Endothelial cell of umbilical vein (primary cell): ENCODE measurements around the gene CD2BP2. TPM values are rescaled to one million over a fixed set of nuclear protein-coding genes. Genes with fewer than 3 reads are reported as not detected.

ENCODE experiments used
- BruUV-seq: library from RNA; stranded (reverse); fragments of 400-500 nt; replicated peaks from 2 replicates; lab custom pipeline; 2021; lab: Mats Ljungman, UMichigan
- CTCF ChIA-PET: fragments of 300-600, 350-600 bp; sonication (Branson Sonifier 250); formaldehyde crosslinking; loops from one replicate; lab custom pipeline; 2021; ENCODE audit warnings: antibody characterized with exemption, inconsistent platforms; lab: Charles Lee
- POLR2A ChIA-PET: fragments of 300-600, 350-600 bp; sonication (Branson Sonifier 250); formaldehyde crosslinking; loops from one replicate; lab custom pipeline; 2021; ENCODE audit warnings: antibody characterized with exemption, inconsistent platforms; lab: Charles Lee
- DNase-seq: peaks from one replicate; pipeline ENCODE4 v3.0.0-alpha.2; 2011; ENCODE audit warnings: low read depth, low spot score
- FAIRE-seq: peaks from 2 replicates; lab custom pipeline; 2011; peaks lifted over from hg19 to GRCh38; lab: Jason Lieb, UNC
- H2AFZ ChIP-seq: 2 replicates; pipeline ENCODE4 v1.6.0; 2012; ENCODE audit warnings: low read depth, low read length, control low read depth, inconsistent platforms
- H3K27ac ChIP-seq: 2 replicates; pipeline ENCODE4 v1.5.1; 2011; ENCODE audit warnings: low read depth, mild to moderate bottlenecking, control low read depth, low read length, moderate library complexity; ENCODE audit not compliant: insufficient read depth
- H3K27me3 ChIP-seq, 2 experiments: 2 replicates each; pipeline versions ENCODE4 v1.6.0 to v1.6.1; 2011; ENCODE audit warnings: low read length in 2 of 2, mixed read lengths in 1 of 2; ENCODE audit not compliant: control insufficient read depth in 2 of 2, insufficient read depth in 2 of 2
- H3K36me3 ChIP-seq, 2 experiments: 2 replicates in 1 of 2; 3 replicates in 1 of 2; pipeline ENCODE4 v1.5.1; 2011; ENCODE audit warnings: low read length in 2 of 2, mild to moderate bottlenecking in 1 of 2, moderate library complexity in 1 of 2; ENCODE audit not compliant: control insufficient read depth in 2 of 2, insufficient read depth in 2 of 2; ENCODE audit errors: extremely low read depth in 1 of 2
- H3K4me1 ChIP-seq: 3 replicates; pipeline ENCODE4 v1.5.1; 2011; ENCODE audit warnings: mild to moderate bottlenecking, low read length; ENCODE audit not compliant: control insufficient read depth, insufficient read depth; ENCODE audit errors: extremely low read depth
- H3K4me2 ChIP-seq: 2 replicates; pipeline ENCODE4 v1.6.1; 2011; ENCODE audit warnings: low read length, control low read depth, mixed read lengths; ENCODE audit not compliant: insufficient read depth
- H3K4me3 ChIP-seq, 3 experiments: fragments of 200-600 bp in 1 of 3; sonication (generic), shearing (Covaris generic) in 1 of 3; replicated peaks in 1 of 3; 2 replicates each; pipeline ENCODE4 v1.5.1; 2011 to 2016; ENCODE audit warnings: control low read depth in 3 of 3, low read length in 3 of 3, mild to moderate bottlenecking in 2 of 3, inconsistent platforms in 1 of 3, low read depth in 1 of 3, moderate library complexity in 1 of 3; ENCODE audit not compliant: insufficient read depth in 1 of 3
- H3K79me2 ChIP-seq: 2 replicates; pipeline ENCODE4 v1.6.0; 2012; ENCODE audit warnings: low read length, inconsistent platforms; ENCODE audit not compliant: control insufficient read depth, insufficient read depth
- H3K9ac ChIP-seq: replicated peaks from 2 replicates; pipeline ENCODE3; 2011; ENCODE audit warnings: low read length, control low read depth; ENCODE audit not compliant: insufficient read depth; ENCODE audit errors: extremely low read depth
- H3K9me1 ChIP-seq: replicated peaks from 3 replicates; pipeline ENCODE4 v1.6.0; 2011; ENCODE audit warnings: mild to moderate bottlenecking, low read length; ENCODE audit not compliant: control insufficient read depth, insufficient read depth; ENCODE audit errors: extremely low read depth
- H3K9me3 ChIP-seq: replicated peaks from 2 replicates; pipeline ENCODE4 v1.5.1; 2012; ENCODE audit warnings: low read length, inconsistent platforms; ENCODE audit not compliant: control insufficient read depth, insufficient read depth
- H4K20me1 ChIP-seq: replicated peaks from 2 replicates; pipeline ENCODE3; 2011; ENCODE audit warnings: mild to moderate bottlenecking, low read length; ENCODE audit not compliant: control insufficient read depth, insufficient read depth; ENCODE audit errors: extremely low read depth
- CTCF ChIP-seq, 2 donors: IDR thresholded peaks; 1 replicate in 1 of 2; 2 replicates in 1 of 2; pipeline ENCODE4 v1.5.1; 2011; ENCODE audit warnings: low read length in 2 of 2, mild to moderate bottlenecking in 2 of 2, moderate library complexity in 2 of 2, control low read depth in 1 of 2, inconsistent platforms in 1 of 2, low read depth in 1 of 2; ENCODE audit not compliant: insufficient read depth in 1 of 2; ENCODE audit errors: extremely low read depth in 1 of 2
- EZH2 ChIP-seq: IDR thresholded peaks from 2 replicates; pipeline ENCODE4 v1.6.1; 2012; ENCODE audit warnings: borderline replicate concordance, low read depth, mild to moderate bottlenecking, moderate library complexity, low read length, inconsistent platforms; ENCODE audit not compliant: severe bottlenecking
- FOS ChIP-seq: IDR thresholded peaks from 2 replicates; pipeline ENCODE4 v1.6.1; 2011; ENCODE audit warnings: mild to moderate bottlenecking, low read length, moderate library complexity, borderline replicate concordance; ENCODE audit not compliant: insufficient read depth
- GATA2 ChIP-seq: IDR thresholded peaks from 2 replicates; pipeline ENCODE4 v1.7.0; 2011; ENCODE audit warnings: low read depth, mild to moderate bottlenecking, moderate library complexity, mixed read lengths, low read length; ENCODE audit not compliant: insufficient read length, insufficient read depth
- JUN ChIP-seq: IDR thresholded peaks from 2 replicates; pipeline ENCODE4 v1.6.1; 2011; ENCODE audit warnings: borderline replicate concordance, low read depth; ENCODE audit not compliant: insufficient read length, insufficient read depth
- MAX ChIP-seq: IDR thresholded peaks from 2 replicates; pipeline ENCODE4 v1.6.1; 2011; ENCODE audit not compliant: insufficient read depth, insufficient read length
- MYC ChIP-seq: IDR thresholded peaks from one replicate; pipeline ENCODE4 v1.6.1; 2011; ENCODE audit warnings: mild to moderate bottlenecking, low read depth, low read length
- POLR2A ChIP-seq: IDR thresholded peaks from 2 replicates; pipeline ENCODE4 v1.6.1; 2012; ENCODE audit warnings: low read depth, mild to moderate bottlenecking, control low read depth, low read length
- POLR2AphosphoS5 ChIP-seq: IDR thresholded peaks from 2 replicates; pipeline ENCODE4 v1.6.1; 2012; ENCODE audit warnings: low read depth, mild to moderate bottlenecking, control low read depth, low read length, moderate library complexity; ENCODE audit not compliant: insufficient read depth
- dilution Hi-C: fragments of 300-500 bp; cut with MboI; formaldehyde crosslinking; loops from one replicate; pipeline ENCODE4 v1.15.0; 2019; ENCODE audit warnings: low sequenced_read_pairs; ENCODE audit not compliant: extremely low pct_ligation_motif_present
- intact Hi-C: fragments of 100-400 bp; cut with micrococcal nuclease; formaldehyde crosslinking; loops from one replicate; pipeline ENCODE4 v1.10.0; 2022
- polyA plus RNA-seq, 4 experiments: library from polyadenylated mRNA; depleted of rRNA in 3 of 4; stranded (reverse) in 3 of 4; unstranded in 1 of 4; fragments of >200 nt; gene quantifications; 2 replicates each; pipeline versions ENCODE4 v1.2.1 to v1.2.3, GENCODE V29; 2011 to 2012; ENCODE audit warnings: missing spikeins in 1 of 4
- total RNA-seq: library from RNA; stranded (reverse); gene quantifications from 2 replicates; pipeline ENCODE4 v1.2.3, GENCODE V29; 2021

The CD2BP2 gene
- total and polyA plus RNA-seq, 2 donors (not counting 3 experiments of a cell fraction or from before 2014, with no cell fraction given) = 47.2 to 75.7 TPM

- H3K9me1 ChIP-seq = no peaks in the 10 kb centered on the region
- no peaks in the 10 kb centered on the region for H4K20me1 ChIP-seq
- H3K27me3 ChIP-seq = no peaks in the 10 kb centered on the region
- POLR2A ChIA-PET = interaction anchor here (0.6 kb wide), 1 partner anchor 17 kb away, joined by 3 read pairs; the partner anchor contains the start of gene TBC1D10B
- CTCF ChIA-PET = interaction anchor here (0.7 to 2.5 kb wide), 6 partner anchors 9 to 261 kb away, joined by 3 to 12 read pairs (median 4); no protein-coding TSS in a partner anchor
- H3K4me2 ChIP-seq = peak overlapping the region; percentile 83
- H3K9me3 ChIP-seq = no peaks in the 10 kb centered on the region
- peaks cover 32% of the 10 kb centered on the region for H3K4me1 ChIP-seq
- no peak for DNase-seq
- peaks cover 6 to 25% of the 10 kb centered on the region in 2 experiments for H3K36me3 ChIP-seq
- BruUV-seq = no TSS peak
- H3K79me2 ChIP-seq = peaks cover 19% of the 10 kb centered on the region
- H2AFZ ChIP-seq = no peak overlapping the region
- TF ChIP-seq POLR2A (no peak), POLR2AphosphoS5 (no peak), MAX (no peak), JUN (no peak), MYC (no peak), GATA2 (no peak), EZH2 (no peak), FOS (no peak), CTCF (IDR thresholded peaks at IDR 0.05; ENCODE audit: extremely low read depth in 1 of 2, insufficient read depth in 1 of 2, low read depth in 1 of 2, low read length in 2 of 2) (no peak)
- dilution Hi-C loops (no loop called here), intact Hi-C loops (loop anchor here (1.0 kb wide), 2 partner anchors 18 to 47 kb away; no protein-coding TSS in a partner anchor)
- FAIRE-seq = no peak
- H3K9ac ChIP-seq = peak overlapping the region; percentile 96
- H3K27ac ChIP-seq = no peak overlapping the region
- no peak overlapping the region for H3K4me3 ChIP-seq
Measured at GRCh38 chr16:30353438-30354129, 1.5 kb downstream of the CD2BP2 start.
